IPS-NIHi11 (cell line): ENCODE data around the gene RFC2.
"Not testable (repeated sequence)": the region's sequence is repeated elsewhere in the genome, so short reads cannot be mapped to it uniquely, and the experiment has no call there.

ENCODE experiments used
- DNase-seq: peaks from one replicate; pipeline ENCODE4 v3.0.0; 2012; ENCODE audit warnings: mixed read lengths, low spot score

RFC2 gene

DNA sequence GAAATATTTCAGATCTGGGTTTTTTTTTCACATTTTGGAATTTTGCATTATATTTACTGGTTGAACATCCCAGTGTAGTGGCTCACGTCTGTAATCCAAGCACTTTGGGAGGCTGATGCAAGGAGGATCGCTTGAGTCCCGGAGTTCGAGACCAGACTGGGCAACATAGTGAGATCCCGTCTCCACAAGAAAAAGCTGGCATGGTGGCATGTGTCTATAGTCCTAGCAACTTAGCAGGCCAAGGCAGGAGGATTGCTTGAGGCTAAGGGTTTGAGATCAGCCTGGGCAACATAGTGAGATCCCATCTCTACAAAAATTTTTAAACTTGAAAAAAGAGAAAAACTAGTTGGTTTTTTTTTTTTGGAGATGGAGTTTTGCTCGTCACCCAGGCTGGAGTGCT lies 6.0 kb downstream of the RFC2 start:
- no peak for DNase-seq

GRCh38 chr7:74246497-74246896 lies 7.7 kb downstream of the RFC2 start:
- DNase-seq, result no peak

DNA sequence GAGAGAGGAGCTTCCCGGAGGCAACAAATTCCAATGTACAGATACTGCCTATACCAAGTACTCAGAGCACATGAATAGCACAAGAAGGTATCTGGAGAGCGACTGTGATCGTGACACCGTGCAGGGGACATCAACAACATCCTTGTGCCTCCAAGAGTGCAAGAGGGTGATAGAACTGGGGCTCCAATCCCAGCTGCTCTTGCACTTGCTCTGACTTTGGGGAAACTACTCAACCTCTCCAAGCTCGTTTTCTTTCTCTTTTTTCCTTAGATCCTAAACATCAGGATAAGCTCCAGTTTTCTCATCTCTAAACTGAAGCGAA lies 12.1 kb downstream of the RFC2 start:
- no peak for DNase-seq

DNA sequence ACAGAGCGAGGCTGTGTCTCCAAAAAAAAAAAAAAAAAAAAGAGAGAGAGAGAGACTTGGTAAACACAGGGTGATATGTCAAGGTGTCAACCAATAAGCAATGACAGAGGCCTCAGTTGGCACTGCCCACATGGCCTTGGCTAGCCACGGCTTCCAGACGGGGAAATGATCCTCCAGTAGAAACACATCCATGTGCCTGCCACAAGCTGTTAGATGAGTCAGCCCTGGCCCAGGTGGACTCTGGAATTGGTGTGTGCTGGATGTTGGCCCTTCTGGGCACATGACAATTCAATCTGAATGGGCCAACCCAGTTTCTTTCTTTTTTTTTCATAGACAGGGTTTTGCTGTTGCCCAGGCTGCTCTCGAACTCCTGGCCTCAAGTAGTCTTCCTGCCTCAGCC lies 13.7 kb downstream of the RFC2 start:
- no peak for DNase-seq

DNA sequence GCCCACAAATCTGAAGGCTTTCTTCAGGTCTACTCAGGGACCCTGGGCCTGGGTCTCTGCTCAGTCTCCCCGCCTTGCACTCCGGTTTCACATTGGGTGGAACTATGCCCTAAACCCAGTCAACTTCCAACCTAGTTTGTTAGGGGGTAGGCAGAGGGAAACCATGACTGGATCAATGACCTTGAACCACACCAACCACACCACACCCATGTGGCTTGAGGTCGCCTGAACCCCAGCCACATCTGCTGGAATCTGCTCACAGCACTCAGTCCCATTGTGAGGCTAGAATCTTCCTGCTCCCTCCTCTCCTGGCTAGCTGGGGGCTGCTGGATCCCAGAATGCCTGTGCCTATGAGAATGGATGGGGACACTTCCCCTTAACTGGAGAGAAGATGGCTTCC lies 17.9 kb downstream of the RFC2 start:
- no peak for DNase-seq

DNA sequence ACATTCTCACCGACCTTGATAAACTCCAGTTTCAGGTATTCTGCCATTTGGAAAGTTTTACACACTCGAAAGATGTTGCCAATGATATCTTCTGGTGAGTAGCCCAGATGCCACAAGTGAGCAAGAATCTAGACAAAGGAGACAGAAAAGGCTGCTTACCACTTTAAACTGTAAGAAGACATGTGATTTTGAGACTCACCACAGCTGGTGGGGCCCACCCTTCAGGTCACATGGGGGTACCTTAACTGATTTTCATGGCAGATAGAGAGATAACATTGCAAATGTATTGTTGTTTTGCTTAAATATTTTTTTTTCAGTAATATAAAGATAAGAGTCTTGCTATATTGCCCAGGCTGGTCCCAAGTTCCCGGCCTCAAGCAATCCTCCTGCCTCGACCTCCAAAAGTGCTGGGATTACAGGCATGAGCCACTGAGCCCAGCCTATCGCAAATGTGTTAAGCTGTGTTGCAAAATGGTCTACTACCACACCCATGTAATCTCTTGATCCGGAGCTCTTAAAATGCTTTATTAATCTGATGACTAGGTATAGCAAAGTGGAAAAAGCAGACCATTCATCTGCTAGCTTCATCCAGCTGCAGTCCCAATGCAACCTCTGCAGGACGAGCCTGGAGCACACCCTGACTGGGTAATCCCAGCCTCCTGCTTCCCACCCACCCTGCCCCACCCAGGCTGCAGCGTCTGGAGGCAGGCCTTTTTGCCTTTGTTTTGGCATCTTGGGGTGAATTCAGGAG lies 18.5 kb downstream of the RFC2 start:
- DNase-seq, result no peak

DNA sequence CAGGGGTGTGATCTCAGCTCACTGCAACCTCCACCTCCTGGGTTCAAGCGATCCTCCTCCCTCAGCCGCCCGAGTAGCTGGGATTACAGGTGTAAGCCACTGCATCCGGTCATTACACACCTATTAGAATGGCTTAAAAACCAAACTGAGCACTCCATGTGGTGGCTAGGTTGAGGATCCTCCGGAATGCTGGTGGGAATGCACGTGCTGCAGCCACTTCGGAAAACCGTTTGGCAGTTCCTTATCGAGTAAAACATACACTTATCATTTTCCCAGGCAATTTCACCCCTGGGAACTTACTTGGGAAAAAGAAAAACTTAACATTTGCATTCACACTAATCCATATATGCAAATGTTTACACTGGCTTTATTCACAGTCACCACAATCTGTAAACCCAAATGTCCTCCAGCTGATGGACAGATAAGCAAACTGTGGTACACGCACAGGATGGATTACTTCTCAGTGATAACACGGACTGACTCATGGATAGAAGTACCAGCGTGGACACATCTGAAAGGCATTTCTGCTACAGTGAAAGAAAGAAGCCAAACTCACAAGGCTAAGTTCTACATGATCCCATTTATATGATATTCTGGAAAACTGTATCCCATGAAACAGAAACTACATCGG lies 20.4 kb downstream of the RFC2 start:
- no peak for DNase-seq

DNA sequence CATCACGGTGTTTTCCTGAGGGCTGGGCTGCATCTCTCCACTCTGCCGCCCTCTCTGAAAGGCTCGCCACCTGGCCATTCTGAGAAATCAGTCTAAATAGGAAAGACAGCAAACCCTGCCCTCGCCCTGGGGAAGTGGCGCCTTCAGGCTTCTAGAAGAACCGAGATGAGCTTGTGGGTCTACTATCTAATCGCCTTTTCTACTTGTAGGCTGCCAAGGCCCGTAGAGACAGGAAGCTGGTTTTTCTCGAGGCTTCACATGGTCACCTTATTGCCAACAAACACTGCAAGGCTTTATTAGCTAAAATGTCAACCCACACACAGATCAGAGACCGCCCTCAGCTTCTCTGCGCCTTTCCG lies 23.0 kb downstream of the RFC2 start:
- no peak for DNase-seq

- no peak for DNase-seq
Observed at GRCh38 chr7:74230446-74231231, 23.6 kb downstream of the RFC2 start.

- no peak for DNase-seq
Observed at GRCh38 chr7:74228951-74229900, 25.0 kb downstream of the RFC2 start.

DNA sequence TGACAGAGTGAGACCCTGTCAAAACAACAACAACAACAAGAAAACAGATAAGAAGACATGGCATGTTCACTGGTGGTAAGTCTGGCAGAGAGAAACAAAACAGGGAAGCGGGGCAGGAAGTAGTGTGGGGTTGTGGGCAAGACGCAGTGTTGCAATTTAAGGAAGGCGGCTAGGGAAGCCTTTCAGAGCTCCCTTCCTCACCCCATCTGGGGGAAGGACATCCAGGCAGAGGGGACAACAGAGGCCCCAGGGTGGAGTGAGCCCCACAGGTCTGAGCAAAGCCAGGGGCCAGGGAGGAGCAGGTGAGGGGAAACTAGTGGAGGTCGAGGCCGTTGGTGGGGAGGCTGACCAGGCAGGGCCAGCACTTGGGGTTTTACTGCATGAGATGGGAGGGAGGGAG lies 27.6 kb downstream of the RFC2 start:
- DNase-seq, result no peak

GRCh38 chr7:74225400-74225799 lies 28.8 kb downstream of the RFC2 start:
- no peak for DNase-seq

GRCh38 chr7:74224907-74225306 lies 29.3 kb downstream of the RFC2 start:
- DNase-seq, result not testable (repeated sequence)

GRCh38 chr7:74224511-74224832 lies 29.7 kb downstream of the RFC2 start:
- no peak for DNase-seq

- no peak for DNase-seq
Observed at GRCh38 chr7:74223711-74224510, 30.3 kb downstream of the RFC2 start.

GRCh38 chr7:74222851-74223710 lies 31.1 kb downstream of the RFC2 start:
- no peak for DNase-seq

DNA sequence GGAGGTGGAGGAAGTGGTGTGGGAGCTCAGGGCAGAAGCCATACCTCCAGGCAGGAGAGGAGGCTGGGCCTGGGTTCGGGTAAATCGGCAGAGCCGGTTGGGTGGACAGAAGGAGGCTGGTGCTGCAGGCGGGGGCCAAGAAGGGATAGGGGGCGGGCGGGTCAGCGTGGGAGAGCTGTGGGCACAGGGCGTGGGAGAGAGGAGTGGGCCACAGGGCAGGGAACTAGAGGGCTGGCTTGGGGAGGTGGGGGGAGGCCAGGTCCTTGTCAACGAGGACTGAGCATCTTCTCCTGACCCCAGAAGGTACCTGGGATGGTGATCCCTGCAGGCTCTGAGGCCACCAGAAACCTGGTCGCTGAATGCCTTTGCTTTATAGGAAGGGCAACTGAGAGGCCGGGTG lies 32.5 kb downstream of the RFC2 start:
- DNase-seq, result no peak

- no peak for DNase-seq
Observed at GRCh38 chr7:74220229-74220628, 34.0 kb downstream of the RFC2 start.

DNA sequence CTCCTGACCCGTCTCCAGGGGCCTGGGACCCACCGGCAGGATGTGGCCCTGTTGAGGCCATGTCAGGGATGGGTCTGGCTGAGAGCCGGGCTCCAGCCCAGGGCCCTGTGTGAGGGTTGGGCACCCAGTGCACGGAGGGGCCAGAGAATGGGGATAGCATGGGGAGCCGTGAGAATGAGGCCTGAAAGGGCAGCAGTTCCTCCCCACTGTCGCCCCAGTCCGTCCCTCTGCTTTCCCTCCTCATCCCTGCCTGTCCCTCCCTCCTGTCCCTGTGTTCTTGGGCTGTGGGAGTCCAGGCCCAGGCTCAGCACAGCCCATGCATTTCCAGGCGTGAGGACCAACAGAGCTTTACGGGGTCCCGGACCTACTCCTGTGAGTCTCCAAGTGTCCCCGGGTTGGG lies 34.8 kb downstream of the RFC2 start:
- no peak for DNase-seq

DNA sequence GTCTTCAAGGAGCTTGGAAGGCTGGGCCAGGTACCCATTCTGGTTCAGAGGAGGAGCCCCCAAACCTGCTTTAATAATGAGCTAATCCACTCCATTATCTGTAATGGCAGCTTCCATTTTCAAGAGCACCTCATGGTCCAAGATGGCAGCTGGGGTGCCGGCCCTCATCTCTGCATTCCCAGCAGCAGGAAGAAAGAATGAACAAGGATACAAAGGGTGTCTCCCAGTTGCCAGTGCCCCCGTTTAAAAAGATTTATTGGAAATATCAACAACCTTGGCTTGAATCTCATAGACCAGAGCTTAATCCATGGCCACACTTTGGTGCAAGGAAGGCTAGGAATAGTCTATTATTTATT lies 35.9 kb downstream of the RFC2 start:
- no peak for DNase-seq
